ENCODE data around the gene NCR2.

Gene NCR2

GRCh38 chr6:41360314-41360685 lies 24.9 kb downstream of the NCR2 start:
- no peaks in the 10 kb centered on the region for H3K36me3 ChIP-seq (ENCODE audit: control insufficient read depth in 2 of 2, insufficient read depth in 1 of 2, low read length in 2 of 2)
- CTCF ChIA-PET = interaction anchor here (0.6 to 1.2 kb wide), 3 partner anchors 8 to 318 kb away, joined by 3 to 4 read pairs (median 3); no protein-coding TSS in a partner anchor
- no peaks in the 10 kb centered on the region for H3K4me1 ChIP-seq (ENCODE audit: control insufficient read depth, insufficient read depth, low read length)

DNA sequence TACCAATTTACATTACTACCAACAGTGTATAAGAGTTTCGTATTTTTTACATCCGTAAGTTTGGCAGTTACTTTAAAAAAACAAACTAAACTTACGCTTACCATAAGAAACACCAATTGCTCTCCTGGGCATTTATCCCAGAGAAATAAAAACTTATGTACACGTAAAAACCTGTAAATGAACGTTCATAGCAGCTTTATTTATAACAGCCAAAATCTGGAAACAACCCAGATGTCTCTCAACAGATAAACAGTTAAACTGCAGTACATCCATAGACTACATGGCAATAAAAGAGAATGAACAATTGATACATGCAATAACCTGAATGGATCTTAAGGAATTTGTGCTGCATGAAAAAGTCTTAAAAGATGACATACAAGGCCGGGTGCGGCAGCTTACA lies 30.7 kb downstream of the NCR2 start:
- Histone ChIP-seq H3K27ac (ENCODE audit: extremely low read depth, low read depth, low read length) (no peak overlapping the region), H3K36me3 (ENCODE audit: control insufficient read depth in 2 of 2, insufficient read depth in 1 of 2, low read length in 2 of 2) (no peaks in the 10 kb centered on the region), H3K4me1 (ENCODE audit: control insufficient read depth, insufficient read depth, low read length) (no peaks in the 10 kb centered on the region), H3K4me3 (ENCODE audit: low read depth, low read length) (no peak overlapping the region), H3K9me3 (ENCODE audit: control insufficient read depth, insufficient read depth, low read depth, low read length) (no peaks in the 10 kb centered on the region)
- POLR2A ChIA-PET = no interaction called here
- CTCF ChIA-PET = interaction anchor here (0.6 to 3.5 kb wide), 10 partner anchors 9 to 318 kb away, joined by 3 to 77 read pairs (median 6); no protein-coding TSS in a partner anchor
- TF ChIP-seq, protein P1, sequence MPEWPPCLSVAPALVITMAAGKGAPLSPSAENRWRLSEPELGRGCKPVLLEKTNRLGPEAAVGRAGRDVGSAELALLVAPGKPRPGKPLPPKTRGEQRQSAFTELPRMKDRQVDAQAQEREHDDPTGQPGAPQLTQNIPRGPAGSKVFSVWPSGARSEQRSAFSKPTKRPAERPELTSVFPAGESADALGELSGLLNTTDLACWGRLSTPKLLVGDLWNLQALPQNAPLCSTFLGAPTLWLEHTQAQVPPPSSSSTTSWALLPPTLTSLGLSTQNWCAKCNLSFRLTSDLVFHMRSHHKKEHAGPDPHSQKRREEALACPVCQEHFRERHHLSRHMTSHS (tag by site-specific recombination; IDR thresholded peaks at IDR 0.05) = no peak
- TF ChIP-seq, protein P2, sequence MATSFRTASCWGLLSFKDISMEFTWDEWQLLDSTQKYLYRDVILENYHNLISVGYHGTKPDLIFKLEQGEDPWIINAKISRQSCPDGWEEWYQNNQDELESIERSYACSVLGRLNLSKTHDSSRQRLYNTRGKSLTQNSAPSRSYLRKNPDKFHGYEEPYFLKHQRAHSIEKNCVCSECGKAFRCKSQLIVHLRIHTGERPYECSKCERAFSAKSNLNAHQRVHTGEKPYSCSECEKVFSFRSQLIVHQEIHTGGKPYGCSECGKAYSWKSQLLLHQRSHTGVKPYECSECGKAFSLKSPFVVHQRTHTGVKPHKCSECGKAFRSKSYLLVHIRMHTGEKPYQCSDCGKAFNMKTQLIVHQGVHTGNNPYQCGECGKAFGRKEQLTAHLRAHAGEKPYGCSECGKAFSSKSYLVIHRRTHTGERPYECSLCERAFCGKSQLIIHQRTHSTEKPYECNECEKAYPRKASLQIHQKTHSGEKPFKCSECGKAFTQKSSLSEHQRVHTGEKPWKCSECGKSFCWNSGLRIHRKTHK (tag by site-specific recombination; IDR thresholded peaks at IDR 0.05) = no peak
- TF ChIP-seq, protein P3, sequence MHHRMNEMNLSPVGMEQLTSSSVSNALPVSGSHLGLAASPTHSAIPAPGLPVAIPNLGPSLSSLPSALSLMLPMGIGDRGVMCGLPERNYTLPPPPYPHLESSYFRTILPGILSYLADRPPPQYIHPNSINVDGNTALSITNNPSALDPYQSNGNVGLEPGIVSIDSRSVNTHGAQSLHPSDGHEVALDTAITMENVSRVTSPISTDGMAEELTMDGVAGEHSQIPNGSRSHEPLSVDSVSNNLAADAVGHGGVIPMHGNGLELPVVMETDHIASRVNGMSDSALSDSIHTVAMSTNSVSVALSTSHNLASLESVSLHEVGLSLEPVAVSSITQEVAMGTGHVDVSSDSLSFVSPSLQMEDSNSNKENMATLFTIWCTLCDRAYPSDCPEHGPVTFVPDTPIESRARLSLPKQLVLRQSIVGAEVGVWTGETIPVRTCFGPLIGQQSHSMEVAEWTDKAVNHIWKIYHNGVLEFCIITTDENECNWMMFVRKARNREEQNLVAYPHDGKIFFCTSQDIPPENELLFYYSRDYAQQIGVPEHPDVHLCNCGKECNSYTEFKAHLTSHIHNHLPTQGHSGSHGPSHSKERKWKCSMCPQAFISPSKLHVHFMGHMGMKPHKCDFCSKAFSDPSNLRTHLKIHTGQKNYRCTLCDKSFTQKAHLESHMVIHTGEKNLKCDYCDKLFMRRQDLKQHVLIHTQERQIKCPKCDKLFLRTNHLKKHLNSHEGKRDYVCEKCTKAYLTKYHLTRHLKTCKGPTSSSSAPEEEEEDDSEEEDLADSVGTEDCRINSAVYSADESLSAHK (tag by site-specific recombination; IDR thresholded peaks at IDR 0.05) = no peak
- no peak for TF ChIP-seq ZNF132 (tag by site-specific recombination; IDR thresholded peaks at IDR 0.05; ENCODE audit: borderline replicate concordance)
- no peak for TF ChIP-seq ZNF221 (tag by site-specific recombination; IDR thresholded peaks at IDR 0.05; ENCODE audit: borderline replicate concordance)
- TF ChIP-seq TRIM28 (IDR thresholded peaks at IDR 0.05; ENCODE audit: borderline replicate concordance, low read length) = no peak
- TF ChIP-seq HOXD13 (CRISPR knock-in tag; IDR thresholded peaks at IDR 0.05; ENCODE audit: borderline replicate concordance) = no peak
- TF ChIP-seq, protein P4, sequence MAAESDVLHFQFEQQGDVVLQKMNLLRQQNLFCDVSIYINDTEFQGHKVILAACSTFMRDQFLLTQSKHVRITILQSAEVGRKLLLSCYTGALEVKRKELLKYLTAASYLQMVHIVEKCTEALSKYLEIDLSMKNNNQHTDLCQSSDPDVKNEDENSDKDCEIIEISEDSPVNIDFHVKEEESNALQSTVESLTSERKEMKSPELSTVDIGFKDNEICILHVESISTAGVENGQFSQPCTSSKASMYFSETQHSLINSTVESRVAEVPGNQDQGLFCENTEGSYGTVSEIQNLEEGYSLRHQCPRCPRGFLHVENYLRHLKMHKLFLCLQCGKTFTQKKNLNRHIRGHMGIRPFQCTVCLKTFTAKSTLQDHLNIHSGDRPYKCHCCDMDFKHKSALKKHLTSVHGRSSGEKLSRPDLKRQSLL (tag by site-specific recombination; IDR thresholded peaks at IDR 0.05) = no peak
- TF ChIP-seq, protein P5, sequence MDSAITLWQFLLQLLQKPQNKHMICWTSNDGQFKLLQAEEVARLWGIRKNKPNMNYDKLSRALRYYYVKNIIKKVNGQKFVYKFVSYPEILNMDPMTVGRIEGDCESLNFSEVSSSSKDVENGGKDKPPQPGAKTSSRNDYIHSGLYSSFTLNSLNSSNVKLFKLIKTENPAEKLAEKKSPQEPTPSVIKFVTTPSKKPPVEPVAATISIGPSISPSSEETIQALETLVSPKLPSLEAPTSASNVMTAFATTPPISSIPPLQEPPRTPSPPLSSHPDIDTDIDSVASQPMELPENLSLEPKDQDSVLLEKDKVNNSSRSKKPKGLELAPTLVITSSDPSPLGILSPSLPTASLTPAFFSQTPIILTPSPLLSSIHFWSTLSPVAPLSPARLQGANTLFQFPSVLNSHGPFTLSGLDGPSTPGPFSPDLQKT (IDR thresholded peaks at IDR 0.05; ENCODE audit: borderline replicate concordance, low read depth, low read length) = no peak
- TF ChIP-seq PRDM1 (tag by site-specific recombination; IDR thresholded peaks at IDR 0.05) = no peak
- TF ChIP-seq RBAK (tag by site-specific recombination; IDR thresholded peaks at IDR 0.05) = no peak

More at GRCh38 chr6:41360314-41360685, 24.9 kb downstream of the NCR2 start:
- H3K9me3 ChIP-seq (ENCODE audit: control insufficient read depth, insufficient read depth, low read depth, low read length) = no peaks in the 10 kb centered on the region
- POLR2A ChIA-PET = no interaction called here
- H3K4me3 ChIP-seq (ENCODE audit: low read depth, low read length) = no peak overlapping the region
- no peak overlapping the region for H3K27ac ChIP-seq (ENCODE audit: extremely low read depth, low read depth, low read length)
- TF ChIP-seq, protein P4 (tag by site-specific recombination; IDR thresholded peaks at IDR 0.05) = no peak
- TF ChIP-seq TSHZ1 (tag by site-specific recombination; IDR thresholded peaks at IDR 0.05; ENCODE audit: borderline replicate concordance) = no peak
- TF ChIP-seq ZNF513 (tag by site-specific recombination; IDR thresholded peaks at IDR 0.05) = no peak

All from HEK293 (cell line).